GM12875 (cell line): Measurements from ENCODE around the gene ATP11C.
A peak's percentile ranks its signal among the peaks of the same experiment; 100 is the strongest.

Experiments used
- H3K4me3 ChIP-seq: one replicate; pipeline ENCODE4 v1.5.1; 2011; ENCODE audit warnings: low read depth, low read length, control low read depth
- CTCF ChIP-seq: IDR thresholded peaks from 2 replicates; pipeline ENCODE4 v1.5.1; 2011; ENCODE audit warnings: low read depth, mild to moderate bottlenecking, control low read depth, inconsistent platforms, low read length, moderate library complexity, borderline replicate concordance; ENCODE audit not compliant: insufficient read depth

ATP11C gene

GRCh38 chrX:139932901-139933796 lies at the start of gene ATP11C:
ATP11C (minus strand) TSS chrX:139933053; CDS start chrX:139932042, 1,011 bp downstream.
- H3K4me3 ChIP-seq, result peak within 1 kb of the TSS; percentile 73
- TF ChIP-seq CTCF, result no peak

- no peak for TF ChIP-seq CTCF
- no peak overlapping the region for H3K4me3 ChIP-seq
These were observed 41.6 kb upstream of the ATP11C start for GRCh38 chrX:139974471-139974870.

- no peak for TF ChIP-seq CTCF
- H3K4me3 ChIP-seq, result no peak overlapping the region
These were observed 40.1 kb upstream of the ATP11C start for GRCh38 chrX:139972629-139973624.

GRCh38 chrX:139972113-139972512 lies 39.3 kb upstream of the ATP11C start:
- no peak for TF ChIP-seq CTCF
- H3K4me3 ChIP-seq, result no peak overlapping the region

- H3K4me3 ChIP-seq, result no peak overlapping the region
- TF ChIP-seq CTCF, result no peak
These were observed 38.5 kb upstream of the ATP11C start for GRCh38 chrX:139971394-139971749.

- TF ChIP-seq CTCF, result no peak
- no peak overlapping the region for H3K4me3 ChIP-seq
These were observed 36.4 kb upstream of the ATP11C start for GRCh38 chrX:139969286-139969685.
